Liver (tissue), 9 donors: ENCODE measurements around the gene EEF1G. TPM values are rescaled to one million over a fixed set of nuclear protein-coding genes. Genes with fewer than 3 reads are reported as not detected.

Source experiments
- DNase-seq: peaks from one replicate; pipeline ENCODE4 v3.0.0-alpha.2; 2017; ENCODE audit warnings: low spot score
- H3K27ac ChIP-seq, 2 donors: one replicate each; pipeline ENCODE4 v1.7.0; 2013; ENCODE audit warnings: inconsistent platforms in 2 of 2, low read length in 2 of 2, control low read depth in 1 of 2, low read depth in 1 of 2, mild to moderate bottlenecking in 1 of 2
- H3K27me3 ChIP-seq, 4 donors: one replicate each; pipeline versions ENCODE4 v1.6.1 to v1.7.0; 2013; ENCODE audit warnings: low read length in 3 of 4, inconsistent platforms in 1 of 4, mild to moderate bottlenecking in 1 of 4, moderate library complexity in 1 of 4; ENCODE audit not compliant: control insufficient read depth in 4 of 4, insufficient read depth in 4 of 4
- H3K36me3 ChIP-seq, 4 donors: one replicate each; pipeline versions ENCODE4 v1.6.1 to v1.7.0; 2013; ENCODE audit warnings: low read length in 3 of 4, mild to moderate bottlenecking in 3 of 4, low read depth in 1 of 4, moderate library complexity in 1 of 4; ENCODE audit not compliant: control insufficient read depth in 4 of 4, insufficient read depth in 3 of 4
- H3K4me1 ChIP-seq, 4 donors: one replicate each; pipeline versions ENCODE4 v1.6.1 to v1.7.0; 2013; ENCODE audit warnings: low read length in 3 of 4, mild to moderate bottlenecking in 3 of 4, moderate library complexity in 1 of 4; ENCODE audit not compliant: control insufficient read depth in 4 of 4, insufficient read depth in 4 of 4
- H3K4me3 ChIP-seq, 3 donors: one replicate each; pipeline versions ENCODE4 v1.6.1 to v1.7.0; 2013; ENCODE audit warnings: low read length in 3 of 3, control low read depth in 1 of 3, low read depth in 1 of 3, mild to moderate bottlenecking in 1 of 3
- H3K9ac ChIP-seq, 2 donors: one replicate each; pipeline ENCODE4 v1.7.0; 2013; ENCODE audit warnings: low read length in 2 of 2, mild to moderate bottlenecking in 2 of 2, moderate library complexity in 2 of 2, control low read depth in 1 of 2, low read depth in 1 of 2
- H3K9me3 ChIP-seq, 4 donors: one replicate each; pipeline versions ENCODE4 v1.6.1 to v1.7.0; 2013; ENCODE audit warnings: low read length in 3 of 4; ENCODE audit not compliant: control insufficient read depth in 4 of 4
- ATF3 ChIP-seq: IDR thresholded peaks from 2 replicates; pipeline ENCODE4 v1.6.1; 2016; ENCODE audit warnings: antibody characterized with exemption
- CTCF ChIP-seq: fragments of 150-350 bp; IDR thresholded peaks from 2 replicates; pipeline ENCODE4 v1.5.1; 2017; ENCODE audit warnings: improper control_type of control experiment, low read depth, low read length; ENCODE audit not compliant: missing input control
- EGR1 ChIP-seq, 2 donors: IDR thresholded peaks; 2 replicates each; pipeline ENCODE4 v1.6.1; 2016 to 2018; ENCODE audit warnings: antibody characterized with exemption in 2 of 2, low read depth in 2 of 2
- FOXA1 ChIP-seq: IDR thresholded peaks from 2 replicates; pipeline ENCODE4 v1.6.1; 2016; ENCODE audit warnings: antibody characterized with exemption
- FOXA2 ChIP-seq: IDR thresholded peaks from 2 replicates; pipeline ENCODE4 v1.6.1; 2016; ENCODE audit warnings: antibody characterized with exemption
- GABPA ChIP-seq, 2 donors: IDR thresholded peaks in 1 of 2; conservative IDR thresholded peaks in 1 of 2; 2 replicates each; pipeline ENCODE4 v1.6.1; 2016; ENCODE audit warnings: antibody characterized with exemption in 2 of 2, mild to moderate bottlenecking in 1 of 2, moderate library complexity in 1 of 2
- HNF4A ChIP-seq, 2 donors: conservative IDR thresholded peaks; 2 replicates each; pipeline ENCODE4 v1.6.1; 2016; ENCODE audit warnings: antibody characterized with exemption in 2 of 2, mild to moderate bottlenecking in 2 of 2
- HNF4G ChIP-seq: IDR thresholded peaks from 2 replicates; pipeline ENCODE4 v1.6.1; 2016; ENCODE audit warnings: antibody characterized with exemption
- JUND ChIP-seq, 2 donors: IDR thresholded peaks; 2 replicates each; pipeline ENCODE4 v1.6.1; 2016; ENCODE audit warnings: antibody characterized with exemption in 2 of 2
- MAX ChIP-seq: IDR thresholded peaks from 2 replicates; pipeline ENCODE4 v1.6.1; 2016; ENCODE audit warnings: antibody characterized with exemption
- NR2F2 ChIP-seq: IDR thresholded peaks from 2 replicates; pipeline ENCODE4 v1.6.1; 2016; ENCODE audit warnings: antibody characterized with exemption
- RAD21 ChIP-seq, 2 donors: IDR thresholded peaks; 2 replicates each; pipeline ENCODE4 v1.6.1; 2016; ENCODE audit warnings: antibody characterized with exemption in 2 of 2, mild to moderate bottlenecking in 2 of 2
- REST ChIP-seq: IDR thresholded peaks from 2 replicates; pipeline ENCODE4 v1.6.1; 2016; ENCODE audit warnings: antibody characterized with exemption, mild to moderate bottlenecking
- RXRA ChIP-seq, 2 donors: IDR thresholded peaks; 2 replicates each; pipeline ENCODE4 v1.6.1; 2017 to 2018; ENCODE audit warnings: antibody characterized with exemption in 2 of 2, mild to moderate bottlenecking in 1 of 2
- SP1 ChIP-seq: IDR thresholded peaks from 2 replicates; pipeline ENCODE4 v1.6.1; 2018; ENCODE audit warnings: antibody characterized with exemption, mild to moderate bottlenecking
- TAF1 ChIP-seq: conservative IDR thresholded peaks from 2 replicates; pipeline ENCODE4 v1.6.1; 2016; ENCODE audit warnings: antibody characterized with exemption, mild to moderate bottlenecking
- ZBTB33 ChIP-seq: IDR thresholded peaks from 2 replicates; pipeline ENCODE4 v1.6.1; 2016; ENCODE audit warnings: antibody characterized with exemption
- whole genome bisulfite sequencing: extraction: QIAGEN DNeasy Blood & Tissue Kit; methylation state at CpG from one replicate; pipeline ENCODE4 v1.1.7; 2013; 5-methylcytosine and 5-hydroxymethylcytosine counted together
- polyA plus RNA-seq, 2 donors: library from polyadenylated mRNA; stranded (reverse) in 1 of 2; unstranded in 1 of 2; fragments of 200-250 nt in 1 of 2; fragments of >200 nt in 1 of 2; fragmentation: Nextera tagmentation in 1 of 2; extraction: Ambion mirVana in 1 of 2; gene quantifications; one replicate each; pipeline versions ENCODE4 v1.2.1 to v1.2.3, GENCODE V29; 2013 to 2015
- total RNA-seq, 2 donors: library from RNA; depleted of rRNA; stranded (reverse); fragments of >200 nt; gene quantifications; one replicate each; pipeline ENCODE4 v1.2.3, GENCODE V29; 2014
- donor health status: healthy.
- donor health status: healthy.
- donor health status: healthy.
- donor health status: healthy.
- donor health status: healthy.

EEF1G gene
- total and polyA plus RNA-seq, 4 donors: 251 to 640 (median 469) TPM

GRCh38 chr11:62539238-62539925 lies 34.3 kb downstream of the EEF1G start:
- WGBS: 31% methylated on average over 13 of the region's 13 CpGs
- Histone ChIP-seq H3K4me1 (peaks cover 16 to 62% (median 51%) of the 10 kb centered on the region in 4 donors), H3K27ac (peak overlapping the region; percentile 36 to 56), H3K36me3 (peaks cover 5 to 15% (median 11%) of the 10 kb centered on the region in 4 donors), H3K9ac (no peak overlapping the region), H3K27me3 (no peaks in the 10 kb centered on the region), H3K4me3 (no peak overlapping the region), H3K9me3 (no peaks in the 10 kb centered on the region)
- TF ChIP-seq NR2F2 (no peak), ZBTB33 (no peak), SP1 (no peak), EGR1 (IDR thresholded peaks at IDR 0.05; ENCODE audit: low read depth in 2 of 2) (no peak), RAD21 (IDR thresholded peaks at IDR 0.05) (no peak), REST (no peak), FOXA2 (no peak), MAX (no peak), JUND (IDR thresholded peaks at IDR 0.05) (no peak), RXRA (IDR thresholded peaks at IDR 0.05) (no peak), ATF3 (no peak), HNF4A (conservative IDR thresholded peaks at IDR 0.05) (no peak), HNF4G (no peak), TAF1 (no peak)
- no peak for DNase-seq

GRCh38 chr11:62538470-62539237 lies 35.0 kb downstream of the EEF1G start:
- peaks cover 13 to 55% (median 45%) of the 10 kb centered on the region in 4 donors for H3K4me1 ChIP-seq
- H3K4me3 ChIP-seq: no peak overlapping the region
- H3K36me3 ChIP-seq: peaks cover 9 to 23% (median 18%) of the 10 kb centered on the region in 4 donors
- no peak overlapping the region for H3K9ac ChIP-seq
- 76% methylated on average over 19 of the region's 19 CpGs for WGBS
- H3K27me3 ChIP-seq: no peaks in the 10 kb centered on the region
- no peak for DNase-seq
- H3K9me3 ChIP-seq: no peaks in the 10 kb centered on the region
- H3K27ac ChIP-seq: peak overlapping the region in 1 of 2 donors; percentile 56
- no peak for TF ChIP-seq MAX
- TF ChIP-seq JUND (IDR thresholded peaks at IDR 0.05): no peak
- TF ChIP-seq CTCF: no peak
- TF ChIP-seq EGR1 (IDR thresholded peaks at IDR 0.05; ENCODE audit: low read depth in 2 of 2): no peak
- TF ChIP-seq ATF3: no peak
- no peak for TF ChIP-seq RXRA (IDR thresholded peaks at IDR 0.05)
- no peak for TF ChIP-seq TAF1
- no peak for TF ChIP-seq NR2F2
- no peak for TF ChIP-seq REST
- no peak for TF ChIP-seq FOXA2
- no peak for TF ChIP-seq RAD21 (IDR thresholded peaks at IDR 0.05)
- TF ChIP-seq GABPA (IDR thresholded peaks at IDR 0.05 in 1 of 2, conservative IDR thresholded peaks at IDR 0.05 in 1 of 2): no peak
- TF ChIP-seq FOXA1: no peak
